ENCODE measurements around the gene ULK4.

GRCh38 chr3:41469083-41469482, 492.8 kb downstream of the ULK4 start:
- TF ChIP-seq, protein P1, sequence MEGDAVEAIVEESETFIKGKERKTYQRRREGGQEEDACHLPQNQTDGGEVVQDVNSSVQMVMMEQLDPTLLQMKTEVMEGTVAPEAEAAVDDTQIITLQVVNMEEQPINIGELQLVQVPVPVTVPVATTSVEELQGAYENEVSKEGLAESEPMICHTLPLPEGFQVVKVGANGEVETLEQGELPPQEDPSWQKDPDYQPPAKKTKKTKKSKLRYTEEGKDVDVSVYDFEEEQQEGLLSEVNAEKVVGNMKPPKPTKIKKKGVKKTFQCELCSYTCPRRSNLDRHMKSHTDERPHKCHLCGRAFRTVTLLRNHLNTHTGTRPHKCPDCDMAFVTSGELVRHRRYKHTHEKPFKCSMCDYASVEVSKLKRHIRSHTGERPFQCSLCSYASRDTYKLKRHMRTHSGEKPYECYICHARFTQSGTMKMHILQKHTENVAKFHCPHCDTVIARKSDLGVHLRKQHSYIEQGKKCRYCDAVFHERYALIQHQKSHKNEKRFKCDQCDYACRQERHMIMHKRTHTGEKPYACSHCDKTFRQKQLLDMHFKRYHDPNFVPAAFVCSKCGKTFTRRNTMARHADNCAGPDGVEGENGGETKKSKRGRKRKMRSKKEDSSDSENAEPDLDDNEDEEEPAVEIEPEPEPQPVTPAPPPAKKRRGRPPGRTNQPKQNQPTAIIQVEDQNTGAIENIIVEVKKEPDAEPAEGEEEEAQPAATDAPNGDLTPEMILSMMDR (IDR thresholded peaks at IDR 0.05), result no peak
- no peak for TF ChIP-seq POLR2A (IDR thresholded peaks at IDR 0.05)
